ENCODE measurements around the gene NT5M.
"Not testable (repeated sequence)": the region's sequence is repeated elsewhere in the genome, so short reads cannot be mapped to it uniquely, and the experiment has no call there.

The NT5M gene

DNA sequence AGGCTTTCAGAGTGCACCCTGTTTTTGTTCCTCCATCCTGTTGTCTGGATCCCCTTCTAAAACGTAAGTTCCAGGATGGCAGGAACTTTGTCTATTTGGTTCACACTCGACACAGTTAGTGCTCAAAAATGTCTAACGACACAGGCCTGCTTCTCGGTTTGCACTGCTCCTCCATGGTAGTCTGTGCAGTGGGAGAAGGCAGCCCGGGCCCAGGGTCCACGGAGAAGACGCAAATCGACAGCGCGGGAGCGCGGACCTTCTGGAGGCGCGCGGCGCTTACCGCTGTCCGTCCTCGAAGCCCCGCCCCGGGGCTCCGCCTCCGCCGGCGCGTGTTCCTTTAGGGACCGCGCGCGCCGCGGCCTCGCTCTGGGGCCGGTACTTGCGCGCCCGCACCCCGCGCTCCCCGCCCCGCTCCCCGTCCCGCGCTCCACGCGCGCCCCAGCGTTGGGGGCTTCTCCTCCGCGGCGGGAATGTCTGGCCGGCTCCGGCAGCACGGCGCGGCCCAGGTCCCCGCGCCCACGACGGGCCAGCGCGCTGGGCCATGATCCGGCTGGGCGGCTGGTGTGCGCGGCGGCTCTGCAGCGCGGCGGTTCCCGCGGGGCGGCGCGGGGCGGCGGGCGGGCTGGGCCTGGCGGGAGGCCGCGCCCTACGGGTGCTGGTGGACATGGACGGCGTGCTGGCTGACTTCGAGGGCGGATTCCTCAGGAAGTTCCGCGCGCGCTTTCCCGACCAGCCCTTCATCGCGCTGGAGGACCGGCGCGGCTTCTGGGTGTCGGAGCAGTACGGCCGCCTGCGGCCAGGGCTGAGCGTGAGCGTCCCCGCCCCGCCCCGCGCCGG is at the start of gene NT5M:
Gene NT5M (plus strand): TSS at position 364 of the 837 bp plus-strand sequence. CDS start 178 bp downstream, at position 542.
- peak; percentile 78 for DNase-seq

DNA sequence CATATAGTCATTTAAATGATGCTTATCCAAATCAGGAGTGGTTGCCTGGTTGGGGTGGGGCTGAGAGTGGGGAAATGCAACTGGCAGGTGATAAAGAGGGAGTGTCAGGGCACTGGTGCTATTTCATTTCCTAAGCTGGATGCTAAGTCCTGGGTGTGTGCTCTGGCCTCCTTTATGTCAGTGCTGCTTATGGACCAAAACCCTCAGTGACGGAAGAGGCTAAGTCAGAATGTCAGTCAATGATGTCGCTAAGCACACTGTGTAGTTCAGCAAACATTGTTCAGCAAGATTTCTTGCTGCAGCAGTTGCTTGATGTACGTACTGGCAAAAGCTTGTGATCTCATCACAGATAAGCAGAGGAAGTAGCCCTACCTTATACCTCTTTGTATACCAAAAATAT is 49.8 kb upstream of the NT5M start:
- DNase-seq: no peak

DNA sequence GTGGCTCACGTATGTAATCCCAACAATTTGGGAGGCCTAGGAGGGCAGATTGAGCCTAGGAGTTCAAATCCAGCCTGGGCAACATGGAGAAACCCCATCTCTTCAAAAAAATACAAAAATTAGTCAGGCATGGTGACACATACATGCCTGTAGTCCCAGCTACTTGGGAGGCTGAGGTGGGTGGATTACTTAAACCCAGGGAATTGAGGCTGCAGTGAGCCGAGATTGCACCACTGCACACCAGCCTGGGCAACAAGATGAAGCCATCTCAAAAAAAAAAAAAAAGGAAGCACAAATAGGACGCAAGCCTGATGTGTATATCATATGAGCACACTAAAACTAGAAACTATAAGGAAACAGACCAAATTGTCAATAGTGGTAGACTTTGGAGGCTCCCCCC is 49.1 kb upstream of the NT5M start:
- DNase-seq: no peak

DNA sequence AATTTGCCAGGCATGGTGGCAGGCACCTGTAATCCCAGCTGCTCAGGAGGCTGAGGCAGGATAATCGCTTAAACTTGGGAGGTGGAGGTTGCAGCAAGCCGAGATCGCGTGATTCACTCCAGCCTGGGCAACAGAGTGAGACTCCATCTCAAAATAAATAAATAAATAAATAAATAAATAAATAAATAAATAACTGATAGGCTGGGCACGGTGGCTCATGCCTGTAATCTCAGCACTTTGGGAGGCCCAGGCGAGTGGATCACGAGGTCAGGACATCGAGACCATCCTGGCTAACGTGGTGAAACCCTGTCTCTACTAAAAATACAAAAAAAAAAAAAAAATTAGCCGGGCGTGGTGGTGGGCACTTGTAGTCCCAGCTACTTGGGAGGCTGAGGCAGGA is 47.5 kb upstream of the NT5M start:
- DNase-seq: not testable (repeated sequence)

DNA sequence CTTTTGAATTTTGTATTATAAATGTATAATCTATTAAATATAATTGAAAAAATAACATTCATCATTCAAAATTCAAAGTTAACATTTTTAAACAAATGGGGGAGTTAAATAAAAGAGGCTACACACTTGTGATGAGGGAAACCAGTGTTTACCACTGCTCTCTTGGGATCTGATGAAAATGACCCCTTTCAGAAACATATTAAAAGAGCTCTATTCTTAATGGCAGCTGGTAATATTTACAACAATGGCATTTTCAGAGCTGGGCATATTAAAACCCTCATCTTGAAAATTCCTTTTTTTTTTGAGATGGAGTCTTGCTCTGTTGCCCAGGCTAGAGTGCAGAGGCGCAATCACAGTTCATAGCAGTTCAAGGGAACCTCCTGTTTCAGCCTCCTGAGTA is 46.9 kb upstream of the NT5M start:
- no peak for DNase-seq

DNA sequence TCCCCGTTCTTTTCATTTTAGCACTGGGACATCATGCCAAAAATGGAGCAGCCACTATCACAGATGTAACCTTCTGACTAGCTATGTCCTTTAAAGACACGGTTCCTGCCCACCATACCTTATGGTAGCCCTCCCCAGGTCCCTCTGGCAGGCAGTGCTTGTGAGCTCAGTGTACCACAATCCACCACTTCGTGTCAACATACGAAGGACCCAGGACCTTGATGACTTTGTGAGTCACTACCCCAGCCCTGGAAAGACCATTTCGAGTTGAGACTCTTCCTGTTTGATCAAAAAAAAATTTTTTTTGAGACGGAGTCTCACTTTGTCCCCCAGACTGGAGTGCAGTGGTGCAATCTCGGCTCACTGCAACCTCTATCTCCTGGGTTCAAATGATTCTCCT is 45.2 kb upstream of the NT5M start:
- no peak for DNase-seq

DNA sequence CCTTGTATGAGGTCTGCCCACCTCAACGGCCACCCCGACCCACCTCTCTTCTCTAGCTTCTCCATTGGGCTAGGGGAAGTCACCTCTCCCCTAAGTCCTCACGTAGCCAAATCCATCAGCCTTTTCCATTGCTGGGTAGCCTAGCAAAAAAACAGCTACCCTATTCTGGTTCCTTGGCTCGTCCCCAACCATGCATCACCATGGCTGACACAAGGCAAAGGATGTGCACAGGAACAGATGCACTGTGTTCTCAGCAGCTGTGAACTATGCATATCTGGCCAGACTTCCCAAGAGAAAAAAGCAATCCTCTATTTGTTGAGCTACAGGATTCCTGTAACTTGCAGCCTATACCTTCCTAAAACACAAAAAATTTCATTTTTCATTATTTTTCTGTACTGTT is 44.2 kb upstream of the NT5M start:
- DNase-seq: no peak

DNA sequence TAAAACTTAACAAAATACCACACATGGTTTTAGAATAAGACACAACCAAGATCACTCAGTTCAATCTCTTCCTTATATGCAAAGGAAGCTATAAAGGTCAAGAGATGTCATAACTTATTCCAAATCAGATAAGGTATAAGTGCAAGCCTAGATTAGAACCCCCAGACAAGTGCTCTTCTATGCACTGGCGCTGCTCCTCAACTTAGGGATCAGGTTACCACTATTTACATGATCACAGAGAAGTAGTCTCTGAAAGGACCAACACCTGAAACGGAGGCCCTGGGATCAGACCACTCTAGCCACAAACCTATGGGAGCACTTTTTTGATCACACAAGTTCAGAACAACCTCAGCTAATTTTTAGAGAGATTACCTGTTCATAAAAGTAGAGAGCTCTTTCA is 38.7 kb upstream of the NT5M start:
- no peak for DNase-seq

DNA sequence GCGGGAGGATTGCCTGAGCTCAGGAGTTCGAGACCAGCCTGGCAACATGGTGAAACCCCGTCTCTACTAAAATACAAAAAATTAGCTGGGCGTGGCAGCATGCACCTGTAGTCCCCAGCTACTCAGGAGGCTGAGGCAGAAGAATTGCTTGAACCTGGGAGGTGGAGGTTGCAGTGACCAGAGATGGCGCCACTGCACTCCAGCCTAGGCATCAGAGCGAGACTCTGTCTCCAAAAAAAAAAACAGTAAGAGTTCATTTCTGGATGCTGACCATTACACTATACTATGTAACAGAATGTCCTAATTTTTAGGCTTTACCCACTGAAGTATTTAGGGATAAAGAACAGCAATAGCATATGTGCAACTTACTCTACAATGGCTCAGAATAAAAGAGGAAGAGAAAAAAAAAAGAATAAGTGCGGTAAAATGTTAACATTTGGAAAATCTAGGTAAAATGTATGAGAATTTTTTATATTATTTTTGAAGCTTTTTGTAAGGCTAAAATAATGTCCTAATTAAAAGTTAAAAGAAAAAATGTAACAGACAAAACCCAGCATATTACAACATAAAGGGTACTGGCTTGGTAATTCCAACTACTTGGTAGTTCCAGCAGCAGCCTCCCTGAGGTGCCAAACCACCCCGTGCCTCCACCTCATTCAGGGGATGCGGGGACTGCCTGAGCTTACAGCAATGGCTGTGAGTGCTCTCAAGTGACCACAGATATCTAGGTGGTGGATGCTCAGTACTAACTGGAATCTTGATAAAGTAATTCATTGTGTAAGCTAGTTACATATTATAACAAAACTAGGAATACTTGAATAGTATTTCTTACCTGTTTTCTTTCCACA is 33.0 kb upstream of the NT5M start:
- no peak for DNase-seq

DNA sequence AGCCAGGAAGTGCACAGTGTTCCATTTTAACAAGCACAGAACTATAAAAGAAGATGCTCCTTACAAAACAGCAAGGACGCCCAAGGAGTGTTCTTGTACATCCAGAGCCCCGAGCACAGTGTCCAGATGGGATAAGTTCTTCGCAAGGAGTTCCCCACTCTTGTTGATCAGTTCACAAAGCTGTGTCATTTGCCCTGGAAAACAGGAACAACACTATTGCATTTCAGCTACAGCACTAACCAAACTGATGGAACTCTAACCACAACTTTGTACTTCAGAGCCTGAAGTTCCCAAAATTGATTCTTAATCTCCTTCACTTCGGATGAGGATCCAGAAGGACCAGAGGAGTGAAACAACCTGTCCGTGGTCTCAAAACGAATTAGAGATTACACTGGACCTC is 27.2 kb upstream of the NT5M start:
- DNase-seq: no peak

DNA sequence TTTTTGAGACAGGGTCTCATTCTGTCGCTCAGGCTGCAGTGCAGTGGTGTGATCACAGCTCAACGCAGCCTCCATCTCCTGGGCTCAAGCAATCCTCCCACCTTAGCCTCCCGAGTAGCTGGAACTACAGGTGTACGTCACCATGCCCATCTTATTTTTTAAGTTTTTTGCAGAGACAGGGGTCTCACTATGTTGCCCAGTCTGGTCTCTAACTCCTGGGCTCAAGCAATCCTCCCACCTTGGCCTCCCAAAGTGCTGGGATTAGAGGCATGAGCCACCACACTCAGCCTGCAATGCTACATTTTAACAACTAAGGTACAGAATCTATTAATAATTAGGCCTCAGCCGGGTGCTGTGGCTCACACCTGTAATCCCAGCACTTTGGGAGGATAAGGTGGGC is 25.7 kb upstream of the NT5M start:
- DNase-seq: not testable (repeated sequence)

DNA sequence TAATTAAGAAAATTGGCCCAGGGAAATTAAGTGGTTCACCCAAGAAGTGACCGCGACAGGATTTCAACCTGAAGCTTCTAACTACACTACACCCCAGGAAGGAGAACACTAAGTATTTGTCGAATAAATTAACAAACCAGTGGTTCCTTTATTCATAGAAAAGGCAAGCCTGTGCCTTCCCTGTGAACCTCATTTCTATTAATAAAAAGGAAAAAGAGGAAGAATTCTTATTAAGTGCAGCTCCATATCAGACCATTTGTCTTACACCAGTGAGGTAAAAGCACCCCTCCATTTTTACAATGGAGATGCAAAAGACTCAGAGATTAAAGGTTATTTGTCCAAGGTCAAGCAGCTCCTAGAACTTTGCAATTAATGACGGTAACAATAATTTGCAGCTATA is 23.9 kb upstream of the NT5M start:
- DNase-seq: no peak

DNA sequence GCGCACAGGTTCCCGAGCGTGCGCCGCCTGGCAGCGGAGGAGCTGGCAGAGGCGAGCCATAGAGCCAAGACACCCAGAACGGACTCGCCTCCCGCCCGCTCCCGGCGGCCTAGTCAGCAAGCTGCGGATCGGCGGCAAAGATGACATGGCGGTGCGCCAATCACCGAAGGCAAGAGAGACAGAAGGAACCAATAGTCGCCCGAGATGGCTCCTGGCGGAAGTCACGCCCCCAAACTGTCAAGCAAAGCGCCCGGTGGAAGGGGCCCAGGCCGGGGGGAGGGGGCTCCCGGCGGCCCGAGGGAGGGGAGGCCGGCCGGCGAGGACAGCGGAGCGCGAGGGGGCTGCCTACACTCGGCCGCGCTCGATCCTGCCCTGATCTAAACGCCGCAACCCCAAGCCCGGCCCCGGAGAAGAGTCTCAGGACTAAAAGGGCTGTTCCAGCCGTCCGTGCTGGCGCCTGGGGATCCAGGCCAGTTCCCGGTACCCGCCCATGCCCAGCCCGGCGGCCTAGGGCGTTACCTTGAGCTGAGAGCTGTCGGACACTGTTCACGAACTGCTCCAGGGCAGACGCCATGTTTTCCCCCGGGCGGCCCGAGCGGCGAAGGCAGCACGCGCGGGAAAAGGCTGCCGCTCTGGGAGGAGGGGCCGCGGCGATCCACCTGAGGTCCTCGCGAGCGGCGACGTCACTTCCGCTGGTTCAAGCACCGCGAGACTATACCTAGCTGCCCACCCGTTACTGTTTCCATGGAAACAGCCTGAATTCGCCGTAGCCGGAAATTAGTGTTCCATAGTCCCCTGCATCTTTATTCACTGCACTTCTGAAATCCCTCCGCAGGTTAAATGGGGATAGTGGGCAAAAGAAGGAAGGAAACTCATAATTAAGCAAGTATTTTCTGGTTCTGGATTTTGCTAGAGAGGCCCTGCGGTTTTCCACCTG is 22.3 kb upstream of the NT5M start, which contains the start of gene COPS3:
Gene COPS3 (minus strand): TSS at position 634 of the 937 bp plus-strand sequence. CDS start 60 bp downstream, at position 574.
- DNase-seq: peak; percentile 98

DNA sequence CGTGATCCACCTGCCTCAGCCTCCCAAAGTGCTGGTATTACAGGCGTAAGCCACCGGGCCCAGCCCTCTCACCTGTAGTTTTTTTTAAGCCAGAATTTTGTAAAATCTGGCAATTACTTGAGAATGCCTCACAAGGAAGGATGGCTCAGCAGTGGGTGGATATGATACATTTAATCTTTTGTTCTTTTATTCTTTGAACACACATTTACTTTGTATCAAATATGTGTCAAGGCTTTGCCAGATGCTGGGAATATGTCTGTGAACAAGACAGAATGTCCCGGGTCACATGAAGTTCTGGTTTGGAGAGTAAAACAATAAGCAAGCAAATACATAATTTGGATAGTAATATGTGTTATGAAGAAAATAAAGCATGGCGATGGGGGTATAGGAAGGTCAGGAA is 17.2 kb upstream of the NT5M start:
- no peak for DNase-seq

DNA sequence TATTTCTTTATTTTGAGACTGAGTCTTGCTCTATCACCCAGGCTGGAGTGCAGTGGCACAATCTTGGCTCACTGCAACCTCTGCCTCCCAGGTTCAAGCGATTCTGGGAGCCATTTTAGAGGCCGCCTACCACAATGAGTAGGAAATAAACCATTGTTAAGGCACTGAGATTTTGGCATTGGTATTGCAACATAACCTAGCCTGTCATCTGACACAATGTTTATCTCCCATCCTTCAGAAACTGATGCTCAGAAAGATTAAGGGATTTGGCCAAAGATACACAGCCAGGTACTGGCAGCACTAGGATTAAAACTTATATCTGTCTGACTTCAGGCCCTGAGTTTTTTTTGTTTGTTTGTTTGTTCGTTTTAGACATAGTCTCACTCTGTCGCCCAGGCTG is 14.1 kb upstream of the NT5M start:
- no peak for DNase-seq

DNA sequence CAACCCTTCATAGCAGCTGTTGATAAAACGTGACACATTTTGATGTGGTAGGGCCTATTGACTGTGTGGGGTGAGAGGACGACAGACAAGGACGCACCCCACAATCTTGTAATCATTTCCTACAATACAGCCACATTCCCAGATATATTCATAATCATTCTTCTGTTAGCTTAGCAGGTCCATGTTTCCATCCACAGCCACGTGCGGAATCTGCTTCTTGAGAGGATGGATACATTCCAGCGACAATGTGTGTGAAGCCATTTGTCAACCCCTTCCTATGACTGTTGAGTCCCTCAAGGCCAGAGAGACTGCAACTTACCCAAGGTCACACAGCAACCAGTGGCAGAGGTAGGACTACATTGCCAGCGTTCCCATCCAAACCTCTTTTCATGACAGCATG is 13.5 kb upstream of the NT5M start:
- DNase-seq: no peak

DNA sequence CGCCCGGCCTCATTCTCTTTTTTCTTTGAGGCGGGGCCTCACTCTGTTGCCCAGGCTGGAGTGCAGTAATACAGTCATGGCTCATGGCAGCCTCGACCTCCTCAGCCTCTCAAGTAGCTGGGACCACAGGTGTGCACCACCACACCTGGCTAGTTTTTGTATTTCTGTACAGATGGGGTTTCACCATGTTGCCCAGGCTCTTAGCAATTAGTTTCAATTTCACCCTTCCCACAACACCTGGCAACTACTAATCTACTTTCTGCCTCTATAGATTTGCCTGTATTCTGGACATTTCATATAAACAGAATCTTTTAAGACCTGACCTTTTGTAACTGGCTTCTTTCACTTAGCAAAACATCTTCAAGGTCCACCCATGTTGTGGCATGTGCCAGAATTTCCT is 8.0 kb upstream of the NT5M start:
- no peak for DNase-seq

DNA sequence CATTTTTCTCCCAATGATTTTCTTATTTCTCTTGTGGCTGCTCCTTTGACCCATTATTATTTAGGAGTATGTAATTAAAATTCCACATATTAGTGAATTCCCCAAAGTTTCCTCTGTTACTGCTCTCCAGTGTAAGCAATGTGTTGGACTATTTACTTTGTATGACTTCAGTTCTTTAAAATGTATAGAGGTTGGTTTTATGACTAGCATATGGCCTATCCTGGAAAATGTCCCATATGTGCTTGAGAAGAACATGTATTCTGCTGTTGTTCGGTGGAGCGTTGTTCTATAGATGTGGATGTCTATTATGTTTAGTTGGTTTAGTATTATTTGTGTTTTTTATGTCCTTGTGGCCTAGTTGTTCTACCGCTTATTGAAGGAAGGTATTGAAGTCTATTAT is 6.0 kb upstream of the NT5M start:
- DNase-seq: no peak

DNA sequence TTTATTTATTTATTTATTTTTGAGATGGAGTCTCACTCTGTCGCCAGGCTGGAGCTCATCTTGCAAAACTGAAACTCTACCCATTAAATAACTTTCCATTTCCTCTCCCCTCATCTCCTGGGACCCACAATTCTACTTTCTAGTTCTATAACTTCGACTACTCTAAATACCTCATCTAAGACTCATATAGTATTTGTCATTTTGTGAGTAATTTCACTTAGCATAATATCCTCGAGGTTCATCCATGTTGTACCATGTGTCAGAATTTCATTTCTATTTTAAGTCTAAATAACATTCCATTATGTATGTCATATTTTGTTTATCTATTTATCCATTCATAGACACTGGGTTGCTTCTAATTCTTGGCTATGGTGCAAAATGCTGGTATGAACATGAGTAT is 5.1 kb upstream of the NT5M start:
- DNase-seq: no peak

DNA sequence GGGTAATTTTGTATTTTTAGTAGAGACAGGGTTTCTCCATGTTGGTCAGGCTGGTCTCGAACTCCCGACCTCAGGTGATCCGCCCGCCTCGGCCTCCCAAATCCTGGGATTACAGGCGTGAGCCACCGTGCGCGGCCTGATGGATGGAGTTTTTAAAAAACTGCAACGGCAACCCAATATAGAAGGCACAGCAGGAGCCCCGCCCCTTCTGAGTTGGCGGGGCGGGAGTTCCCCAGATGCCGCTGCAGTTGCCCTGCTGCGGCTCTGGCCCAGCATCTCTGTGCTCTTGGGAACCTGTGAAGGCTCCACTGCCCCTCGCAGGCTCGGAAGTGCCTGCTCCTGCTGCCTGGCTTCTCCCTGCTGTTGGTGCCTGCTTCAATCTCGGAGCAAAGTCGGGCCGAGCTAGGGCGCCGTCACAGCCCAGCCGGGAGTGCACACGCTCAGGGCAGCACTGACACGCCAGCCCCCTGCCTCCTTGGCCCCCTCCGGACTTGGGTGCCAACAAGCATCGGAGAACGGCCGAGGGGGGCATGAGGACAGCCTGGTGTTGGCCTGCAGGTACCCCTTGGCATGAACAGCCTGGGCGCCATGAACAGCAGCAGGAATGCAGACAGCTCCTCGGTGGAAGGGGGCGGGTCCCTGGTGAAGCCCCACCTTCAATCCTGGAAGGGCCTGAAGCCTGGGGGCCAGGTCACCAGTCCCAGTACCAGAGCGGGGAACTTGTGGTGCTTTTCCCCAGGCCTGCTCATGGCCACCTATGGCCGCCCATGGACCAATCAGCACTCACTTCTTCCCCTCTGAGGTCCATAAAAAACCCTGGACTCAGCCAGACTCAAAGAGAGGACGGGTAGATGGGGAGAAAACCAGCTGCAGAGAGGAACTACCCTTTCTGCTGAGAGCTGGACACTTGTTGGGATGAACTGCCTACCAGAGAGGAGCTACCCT is 2.3 kb upstream of the NT5M start:
- DNase-seq: peak; percentile 61

DNA sequence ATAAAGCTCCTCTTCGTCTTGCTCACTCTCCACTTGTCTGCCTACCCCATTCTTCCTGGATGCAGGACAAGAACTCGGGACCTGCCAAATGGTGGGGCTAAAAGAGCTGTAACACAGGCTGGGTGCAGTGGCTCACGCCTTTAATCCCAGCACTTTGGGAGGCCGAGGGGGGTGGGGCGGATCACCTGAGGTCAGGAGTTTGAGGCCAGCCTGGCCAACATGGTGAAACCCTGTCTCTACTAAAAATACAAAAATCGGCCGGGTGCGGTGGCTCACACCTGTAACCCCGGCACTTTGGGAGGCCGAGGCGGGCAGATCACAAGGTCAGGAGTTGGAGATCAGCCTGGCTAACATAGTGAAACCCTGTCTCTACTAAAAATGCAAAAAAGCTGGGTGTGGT is 1.5 kb upstream of the NT5M start:
- DNase-seq: not testable (repeated sequence)
